ENCODE measurements around the gene SLC35G6.

SLC35G6 gene

DNA sequence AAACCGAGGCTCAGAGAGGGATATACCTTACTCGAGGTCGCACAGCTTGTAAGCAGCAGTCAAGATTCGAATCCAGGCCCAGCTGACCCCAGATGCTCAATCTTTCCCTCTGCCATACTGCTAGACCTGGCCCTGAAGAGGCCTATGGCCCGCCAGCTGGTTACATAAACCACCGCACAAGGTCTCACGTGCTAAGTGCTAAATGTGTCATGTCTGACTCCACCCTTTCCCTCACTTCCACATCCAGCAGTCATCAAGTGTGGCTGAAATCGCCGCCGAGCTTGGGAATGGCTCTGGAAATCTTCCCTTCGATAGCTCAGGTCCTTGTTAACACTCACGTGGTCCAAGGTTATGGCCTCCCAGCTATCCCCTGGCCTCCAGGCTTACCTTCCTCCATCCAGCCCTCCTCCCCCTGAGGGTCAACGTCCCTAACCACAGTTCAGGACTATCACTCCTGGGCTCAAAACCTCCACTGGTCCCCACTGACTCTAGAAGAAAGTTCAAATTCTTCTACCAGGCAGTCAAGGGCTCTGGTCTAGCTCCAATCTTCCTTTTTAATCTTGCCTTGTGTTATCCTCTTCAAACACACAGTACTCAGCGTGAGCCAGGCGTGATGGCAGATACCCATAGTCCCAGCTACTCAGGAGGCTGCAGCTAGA, 5.4 kb upstream of the SLC35G6 start:
- H3K4me3 ChIP-seq (ENCODE audit: low read depth, low read length) = no peak overlapping the region
- in situ Hi-C loops (cut with HindIII; ENCODE audit: low sequenced_read_pairs) = no loop called here
- DNase-seq (ENCODE audit: low read depth, low spot score) = no peak
- TF ChIP-seq CTCF (IDR thresholded peaks at IDR 0.05; ENCODE audit: low read depth, low read length) = no peak

DNA sequence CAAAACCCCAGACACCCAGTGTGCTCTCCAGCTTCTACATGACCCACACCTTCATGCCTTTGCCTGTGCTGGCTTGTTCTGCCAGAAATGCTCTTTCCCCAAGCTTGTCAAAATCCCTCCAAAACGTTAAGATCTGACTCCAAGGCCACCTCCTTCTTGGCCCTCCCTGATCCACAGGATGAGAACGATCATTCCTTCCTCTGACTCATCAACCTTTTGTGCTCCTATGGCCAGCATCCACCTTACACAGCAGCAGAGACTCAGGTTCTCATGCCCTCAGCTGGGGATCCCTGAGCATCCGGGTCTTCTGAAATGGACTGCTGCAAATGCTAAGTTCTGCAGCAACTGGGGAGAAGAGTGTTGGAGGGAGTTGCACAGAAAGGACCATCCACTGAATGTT, 4.8 kb upstream of the SLC35G6 start:
- in situ Hi-C loops (cut with HindIII; ENCODE audit: low sequenced_read_pairs) = no loop called here
- peak; percentile 46 for DNase-seq (ENCODE audit: low read depth, low spot score)
- H3K4me3 ChIP-seq (ENCODE audit: low read depth, low read length) = no peak overlapping the region
- TF ChIP-seq CTCF (IDR thresholded peaks at IDR 0.05; ENCODE audit: low read depth, low read length) = no peak

DNA sequence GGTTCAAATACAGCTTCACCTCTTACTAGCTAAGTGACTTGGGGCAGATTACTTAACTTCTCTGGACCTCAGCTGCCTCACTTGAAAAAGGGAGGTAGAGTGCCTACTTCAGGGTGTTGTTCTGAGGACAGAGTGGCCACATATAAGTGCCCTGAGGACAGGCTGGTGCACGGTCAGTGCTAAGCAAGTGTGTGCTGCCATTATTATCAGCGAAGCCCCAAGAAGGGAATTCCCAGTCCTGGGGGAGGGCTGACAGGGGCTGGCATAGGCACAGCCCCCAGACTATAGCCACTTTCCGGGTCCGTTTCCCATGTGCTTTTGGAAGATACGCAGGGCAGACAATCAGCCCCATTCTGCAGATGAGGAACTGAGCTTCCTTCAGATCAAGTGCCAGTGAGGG, 4.3 kb upstream of the SLC35G6 start:
- TF ChIP-seq CTCF (IDR thresholded peaks at IDR 0.05; ENCODE audit: low read depth, low read length) = no peak
- no peak overlapping the region for H3K4me3 ChIP-seq (ENCODE audit: low read depth, low read length)
- in situ Hi-C loops (cut with HindIII; ENCODE audit: low sequenced_read_pairs) = no loop called here
- DNase-seq (ENCODE audit: low read depth, low spot score) = no peak

GRCh38 chr17:7477392-7478275, 3.6 kb upstream of the SLC35G6 start:
- in situ Hi-C loops (cut with HindIII; ENCODE audit: low sequenced_read_pairs) = no loop called here
- H3K4me3 ChIP-seq (ENCODE audit: low read depth, low read length) = peak overlapping the region; percentile 69
- TF ChIP-seq CTCF (IDR thresholded peaks at IDR 0.05; ENCODE audit: low read depth, low read length) = no peak
- peak; percentile 57 for DNase-seq (ENCODE audit: low read depth, low spot score)

- TF ChIP-seq CTCF (IDR thresholded peaks at IDR 0.05; ENCODE audit: low read depth, low read length) = no peak
- in situ Hi-C loops (cut with HindIII; ENCODE audit: low sequenced_read_pairs) = no loop called here
- peak; percentile 24 for DNase-seq (ENCODE audit: low read depth, low spot score)
- peak overlapping the region; percentile 69 for H3K4me3 ChIP-seq (ENCODE audit: low read depth, low read length)
These were observed 2.7 kb upstream of the SLC35G6 start for GRCh38 chr17:7478276-7479212.

Data from astrocyte of the spinal cord (primary cell).